GM12878 (cell line): ENCODE results near the gene CAPN8. TPM values are rescaled to one million over a fixed set of nuclear protein-coding genes. Genes with fewer than 3 reads are reported as not detected.

Experiments
- ATAC-seq: fragments of 200-7000 bp; cut with Tn5 transposase; 3 replicates; pipeline ENCODE4 v1.9.1; 2020; ENCODE audit warnings: mild to moderate bottlenecking, moderate library complexity
- BruUV-seq: library from RNA; stranded (reverse); fragments of 400-500 nt; replicated peaks from 2 replicates; lab custom pipeline; 2021; lab: Mats Ljungman, UMichigan
- CTCF ChIA-PET: fragments of 300-600 bp; sonication (Branson Sonifier 250); formaldehyde crosslinking; extraction: SDS; loops from one replicate; lab custom pipeline; 2021; ENCODE audit warnings: inconsistent platforms; lab: Yijun Ruan, JAX
- POLR2A ChIA-PET: fragments of 350-600 bp; formaldehyde crosslinking; extraction: SDS; loops from one replicate; lab custom pipeline; 2021; ENCODE audit warnings: inconsistent platforms; lab: Charles Lee
- RAD21 ChIA-PET: fragments of 300-600 bp; sonication (Branson Sonifier 250); formaldehyde crosslinking; loops from one replicate; lab custom pipeline; 2023; ENCODE audit warnings: antibody characterized with exemption; ENCODE audit not compliant: unreplicated experiment; lab: Charles Lee
- SMC1A ChIA-PET: fragments of 300-600 bp; sonication (Branson Sonifier 250); formaldehyde crosslinking; loops from one replicate; lab custom pipeline; 2023; ENCODE audit not compliant: unreplicated experiment, uncharacterized antibody; lab: Charles Lee
- DNase-seq: peaks from one replicate; pipeline ENCODE4 v3.0.0-alpha.2; 2011; ENCODE audit warnings: low read depth, low spot score
- FAIRE-seq: peaks from 3 replicates; lab custom pipeline; 2011; peaks lifted over from hg19 to GRCh38; lab: Jason Lieb, UNC
- H2AFZ ChIP-seq: 2 replicates; pipeline ENCODE4 v1.6.0; 2011; ENCODE audit warnings: low read depth, low read length, control low read depth; ENCODE audit not compliant: control insufficient read depth
- H3K27ac ChIP-seq: 2 replicates; pipeline ENCODE4 v1.5.1; 2011; ENCODE audit warnings: control low read depth; ENCODE audit not compliant: control insufficient read depth, insufficient read depth
- H3K27me3 ChIP-seq, 2 experiments: replicated peaks in 1 of 2; 2 replicates each; pipeline versions ENCODE4 v1.6.0 to v1.6.1; 2011; ENCODE audit warnings: low read length in 1 of 2; ENCODE audit not compliant: control insufficient read depth in 2 of 2, insufficient read depth in 2 of 2
- H3K36me3 ChIP-seq, 2 experiments: 2 replicates each; pipeline ENCODE4 v1.5.1; 2011; ENCODE audit warnings: low read length in 1 of 2; ENCODE audit not compliant: control insufficient read depth in 2 of 2, insufficient read depth in 2 of 2
- H3K4me1 ChIP-seq: 2 replicates; pipeline ENCODE4 v1.6.1; 2011; ENCODE audit warnings: mild to moderate bottlenecking, low read length, moderate library complexity, mixed read lengths; ENCODE audit not compliant: control insufficient read depth, insufficient read depth
- H3K4me2 ChIP-seq: 2 replicates; pipeline ENCODE4 v1.6.0; 2011; ENCODE audit warnings: control low read depth; ENCODE audit not compliant: control insufficient read depth, insufficient read depth
- H3K4me3 ChIP-seq: fragments of 200-600 bp; sonication (generic); 2 replicates; pipeline ENCODE4 v1.5.1; 2016
- H3K79me2 ChIP-seq: 2 replicates; pipeline ENCODE4 v1.6.0; 2011; ENCODE audit warnings: low read length; ENCODE audit not compliant: control insufficient read depth, insufficient read depth
- H3K9ac ChIP-seq: 2 replicates; pipeline ENCODE4 v1.8.0; 2011; ENCODE audit warnings: low read length, control low read depth, mixed read lengths; ENCODE audit not compliant: control insufficient read depth, insufficient read depth
- H3K9me3 ChIP-seq: replicated peaks from 3 replicates; pipeline ENCODE4 v1.5.1; 2011; ENCODE audit warnings: mild to moderate bottlenecking, low read length; ENCODE audit not compliant: control insufficient read depth, insufficient read depth
- H4K20me1 ChIP-seq: 2 replicates; pipeline ENCODE4 v1.6.0; 2011; ENCODE audit not compliant: control insufficient read depth, insufficient read depth
- ATF7 ChIP-seq: fragments of 450-650 bp; IDR thresholded peaks from 2 replicates; pipeline ENCODE4 v1.6.1; 2016; ENCODE audit warnings: low read depth, mild to moderate bottlenecking
- CREB1 ChIP-seq: IDR thresholded peaks from 2 replicates; pipeline ENCODE4 v1.6.1; 2012; ENCODE audit warnings: low read depth, mild to moderate bottlenecking, inconsistent platforms
- CREM ChIP-seq: IDR thresholded peaks from 2 replicates; pipeline ENCODE4 v1.6.1; 2014; ENCODE audit warnings: antibody characterized with exemption, low read depth
- JUND ChIP-seq: IDR thresholded peaks from 2 replicates; pipeline ENCODE4 v1.6.1; 2012; ENCODE audit warnings: low read depth, mild to moderate bottlenecking, low read length, improper control_type of control experiment, moderate library complexity
- LARP7 ChIP-seq: fragments of 450-650 bp; IDR thresholded peaks from 2 replicates; pipeline ENCODE4 v1.6.1; 2017; ENCODE audit warnings: mild to moderate bottlenecking
- MTA2 ChIP-seq: fragments of 450-650 bp; IDR thresholded peaks from 2 replicates; pipeline ENCODE4 v1.6.1; 2016; ENCODE audit warnings: low read depth, mild to moderate bottlenecking, moderate library complexity
- MYB ChIP-seq: fragments of 150-350 bp; IDR thresholded peaks from 2 replicates; pipeline ENCODE4 v1.6.1; 2014; ENCODE audit warnings: mild to moderate bottlenecking, low read depth, low read length, borderline replicate concordance
- POLR2A ChIP-seq: IDR thresholded peaks from 2 replicates; pipeline ENCODE4 v1.6.1; 2011; ENCODE audit warnings: low read depth, mild to moderate bottlenecking, low read length
- RCOR1 ChIP-seq: conservative IDR thresholded peaks from 2 replicates; pipeline ENCODE4 v1.6.1; 2012; ENCODE audit warnings: low read depth, low read length, improper control_type of control experiment
- WGBS: methylation state at CpG from one replicate; pipeline ENCODE4 v1.1.6; 2016; ENCODE audit warnings: low lambda C conversion rate; ENCODE audit not compliant: insufficient replicate concordance, insufficient coverage; ENCODE audit errors: missing lambda C conversion rate; 5-methylcytosine and 5-hydroxymethylcytosine counted together
- in situ Hi-C: fragments of 300-500 bp; cut with MboI; formaldehyde crosslinking; loops from 9 replicates; pipeline ENCODE4 v1.14.3; 2018; ENCODE audit warnings: mixed read lengths
- intact Hi-C: fragments of 100-400 bp; cut with micrococcal nuclease; formaldehyde crosslinking; loops from one replicate; pipeline ENCODE4 v1.14.2; 2022; ENCODE audit not compliant: unreplicated experiment
- polyA plus RNA-seq, 11 experiments: library from polyadenylated mRNA; depleted of rRNA in 4 of 11; unstranded in 6 of 11; stranded (reverse) in 5 of 11; fragments of >200 nt; fragmentation: Nextera tagmentation in 4 of 11; fragmentation: Illumina TruSeq in 1 of 11; extraction: Ambion mirVana in 4 of 11; extraction: Trizol in 1 of 11; gene quantifications; 1 replicate in 1 of 11; 2 replicates in 10 of 11; pipeline versions ENCODE4 v1.2.1 to v1.2.3, GENCODE V29; 2011 to 2016; ENCODE audit warnings: inconsistent platforms in 2 of 11, missing spikeins in 2 of 11, low read depth in 1 of 11
- total RNA-seq, 4 experiments: library from RNA; depleted of rRNA in 3 of 4; stranded (reverse); fragments of >200 nt in 3 of 4; fragmentation: Illumina TruSeq in 1 of 4; extraction: Trizol in 1 of 4; gene quantifications; 2 replicates each; pipeline versions ENCODE4 v1.2.1 to v1.2.3, GENCODE V29; 2013 to 2021
- TF ChIP-seq, protein P1 (sequence below): fragments of 450-650 bp; IDR thresholded peaks from 2 replicates; pipeline ENCODE4 v1.6.1; 2017; ENCODE audit warnings: antibody characterized with exemption, mild to moderate bottlenecking, moderate library complexity

The CAPN8 gene
- total and polyA plus RNA-seq, 10 of the 15 experiments (the other 5 are each of a cell fraction or from before 2014, with no cell fraction given), result 6.4 to 30.7 (median 12.3) TPM

DNA sequence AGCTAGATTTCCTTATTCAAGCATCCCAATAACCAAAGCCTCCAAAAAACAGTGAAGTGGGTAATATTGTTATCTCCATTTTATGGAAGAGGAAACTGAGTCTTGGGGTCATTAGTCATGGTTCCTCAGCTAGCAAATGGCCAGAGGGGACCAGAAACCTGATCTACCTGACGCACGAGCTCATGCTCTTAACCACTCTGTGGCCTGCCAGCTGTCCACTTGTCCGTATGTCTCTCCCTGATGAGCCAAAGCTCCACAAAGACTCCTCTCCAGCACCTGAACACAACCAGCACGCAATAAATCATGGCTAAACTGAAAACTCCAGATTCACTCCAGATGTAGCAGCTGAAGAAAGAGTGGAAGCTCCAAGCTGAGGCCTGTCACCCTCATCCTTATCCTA, 5.8 kb downstream of the CAPN8 start:
- Histone ChIP-seq H3K36me3 (no peaks in the 10 kb centered on the region), H3K9me3 (no peaks in the 10 kb centered on the region), H3K4me1 (no peaks in the 10 kb centered on the region), H3K79me2 (no peaks in the 10 kb centered on the region), H4K20me1 (no peaks in the 10 kb centered on the region), H3K9ac (no peak overlapping the region), H3K4me2 (no peak overlapping the region), H3K27me3 (no peaks in the 10 kb centered on the region; a peak in 1 of 4 replicates), H3K4me3 (no peak overlapping the region), H2AFZ (no peak overlapping the region), H3K27ac (no peak overlapping the region)
- FAIRE-seq (no peak), DNase-seq (no peak), ATAC-seq (no peak)
- SMC1A ChIA-PET, result interaction anchor here (1.1 kb wide), 1 partner anchor 19 kb away, joined by 3 read pairs; no protein-coding TSS in a partner anchor
- TF ChIP-seq CREM, result no peak
- TF ChIP-seq ATF7, result no peak
- no peak for TF ChIP-seq POLR2A
- no peak for TF ChIP-seq RCOR1
- no peak for TF ChIP-seq CREB1
- no peak for TF ChIP-seq JUND
- TF ChIP-seq MYB, result no peak
- TF ChIP-seq, protein P1, sequence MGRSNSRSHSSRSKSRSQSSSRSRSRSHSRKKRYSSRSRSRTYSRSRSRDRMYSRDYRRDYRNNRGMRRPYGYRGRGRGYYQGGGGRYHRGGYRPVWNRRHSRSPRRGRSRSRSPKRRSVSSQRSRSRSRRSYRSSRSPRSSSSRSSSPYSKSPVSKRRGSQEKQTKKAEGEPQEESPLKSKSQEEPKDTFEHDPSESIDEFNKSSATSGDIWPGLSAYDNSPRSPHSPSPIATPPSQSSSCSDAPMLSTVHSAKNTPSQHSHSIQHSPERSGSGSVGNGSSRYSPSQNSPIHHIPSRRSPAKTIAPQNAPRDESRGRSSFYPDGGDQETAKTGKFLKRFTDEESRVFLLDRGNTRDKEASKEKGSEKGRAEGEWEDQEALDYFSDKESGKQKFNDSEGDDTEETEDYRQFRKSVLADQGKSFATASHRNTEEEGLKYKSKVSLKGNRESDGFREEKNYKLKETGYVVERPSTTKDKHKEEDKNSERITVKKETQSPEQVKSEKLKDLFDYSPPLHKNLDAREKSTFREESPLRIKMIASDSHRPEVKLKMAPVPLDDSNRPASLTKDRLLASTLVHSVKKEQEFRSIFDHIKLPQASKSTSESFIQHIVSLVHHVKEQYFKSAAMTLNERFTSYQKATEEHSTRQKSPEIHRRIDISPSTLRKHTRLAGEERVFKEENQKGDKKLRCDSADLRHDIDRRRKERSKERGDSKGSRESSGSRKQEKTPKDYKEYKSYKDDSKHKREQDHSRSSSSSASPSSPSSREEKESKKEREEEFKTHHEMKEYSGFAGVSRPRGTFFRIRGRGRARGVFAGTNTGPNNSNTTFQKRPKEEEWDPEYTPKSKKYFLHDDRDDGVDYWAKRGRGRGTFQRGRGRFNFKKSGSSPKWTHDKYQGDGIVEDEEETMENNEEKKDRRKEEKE, result no peak
- no peak for TF ChIP-seq LARP7
- TF ChIP-seq MTA2, result no peak
- no TSS peak for BruUV-seq
- POLR2A ChIA-PET, result no interaction called here
- RAD21 ChIA-PET, result no interaction called here
- intact Hi-C loops, result no loop called here
- WGBS, result 1% methylated on average over 4 of the region's 4 CpGs
- CTCF ChIA-PET, result interaction anchor here (0.8 kb wide), 1 partner anchor 31 kb away, joined by 3 read pairs; no protein-coding TSS in a partner anchor
- in situ Hi-C loops, result no loop called here
